ENCODE measurements around the gene CXCL16.

CXCL16 gene

DNA sequence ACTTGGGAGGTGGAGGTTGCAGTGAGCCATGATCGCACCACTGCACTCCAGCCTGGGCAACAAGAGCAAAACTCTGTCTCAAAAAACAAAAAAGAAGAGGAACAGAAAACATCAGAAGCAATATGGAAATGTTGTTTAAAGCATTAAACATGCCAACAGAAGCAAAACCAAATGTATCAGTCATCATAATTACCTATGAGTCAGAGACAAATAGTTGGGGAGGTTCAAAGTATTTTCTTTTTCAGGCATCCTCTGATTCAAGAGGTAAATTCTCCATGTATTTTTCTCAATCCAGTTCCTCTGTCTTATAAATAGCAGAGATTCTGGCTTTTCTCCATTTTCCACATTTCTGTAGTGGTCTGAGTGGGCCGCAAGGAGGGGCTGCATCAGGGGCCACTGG lies 29.9 kb upstream of the CXCL16 start:
- Histone ChIP-seq H3K79me2 (ENCODE audit: control insufficient read depth, insufficient read depth, low read length, poor library complexity) (no peaks in the 10 kb centered on the region), H3K18ac (ENCODE audit: low read length) (no peak overlapping the region), H3K4ac (ENCODE audit: low read depth, low read length) (no peak overlapping the region), H4K8ac (ENCODE audit: low read depth, low read length) (no peak overlapping the region), H2BK12ac (ENCODE audit: low read length) (no peak overlapping the region), H2AK5ac (ENCODE audit: low read length) (no peak overlapping the region), H3K14ac (ENCODE audit: low read length) (no peak overlapping the region), H3K4me2 (ENCODE audit: low read length) (no peak overlapping the region), H3K9ac (ENCODE audit: low read length) (no peak overlapping the region), H2AFZ (ENCODE audit: insufficient read depth, low read length, poor library complexity) (no peak overlapping the region), H3K23ac (ENCODE audit: low read length) (no peak overlapping the region), H3K36me3 (ENCODE audit: control insufficient read depth in 1 of 2, insufficient read depth in 2 of 2, low read length in 2 of 2) (no peaks in the 10 kb centered on the region), H3K27ac (ENCODE audit: low read depth, low read length) (no peak overlapping the region), H2BK120ac (ENCODE audit: insufficient read depth, low read length, poor library complexity) (no peak overlapping the region), H3K4me1 (ENCODE audit: control insufficient read depth in 1 of 2, insufficient read depth in 2 of 2, low read length in 2 of 2) (no peaks in the 10 kb centered on the region), H4K12ac (ENCODE audit: low read depth, low read length) (no peak overlapping the region), H3K79me1 (ENCODE audit: low read length) (no peaks in the 10 kb centered on the region), H2BK5ac (ENCODE audit: low read depth, low read length, poor library complexity) (no peak overlapping the region), H3K4me3 (ENCODE audit: low read depth, low read length) (no peak overlapping the region), H3K27me3 (ENCODE audit: insufficient read depth, low read length) (no peaks in the 10 kb centered on the region), H4K91ac (ENCODE audit: low read depth, low read length) (no peak overlapping the region), H3K9me3 (ENCODE audit: insufficient read depth, low read depth, low read length) (peaks cover 2% of the 10 kb centered on the region)
- WGBS (ENCODE audit: extremely low coverage, insufficient coverage, insufficient read length): no CpG with 5 or more reads among the region's 2 CpGs
- no peak for DNase-seq

DNA sequence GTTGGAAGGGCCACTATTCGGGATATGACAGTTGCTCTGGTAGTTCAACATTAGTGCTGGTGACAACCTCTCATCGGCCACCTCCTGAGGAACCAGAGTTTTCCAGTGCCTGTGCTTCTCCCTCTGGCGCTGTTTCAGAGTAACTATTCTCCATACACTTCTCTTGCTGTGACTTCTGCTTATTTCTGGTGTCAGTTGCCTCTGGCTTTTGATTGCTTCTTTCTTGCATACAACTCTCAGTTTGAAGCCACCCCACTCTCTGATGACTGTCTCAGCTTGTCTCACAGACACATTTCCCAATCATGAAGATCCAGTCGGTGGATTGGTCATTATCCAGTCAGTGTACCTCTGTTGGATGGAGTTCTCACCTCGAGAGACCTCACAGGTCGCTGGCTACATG lies 28.6 kb upstream of the CXCL16 start:
- Histone ChIP-seq H3K14ac (ENCODE audit: low read length) (no peak overlapping the region), H3K4me3 (ENCODE audit: low read depth, low read length) (no peak overlapping the region), H2BK120ac (ENCODE audit: insufficient read depth, low read length, poor library complexity) (no peak overlapping the region), H3K4ac (ENCODE audit: low read depth, low read length) (no peak overlapping the region), H3K18ac (ENCODE audit: low read length) (no peak overlapping the region), H3K79me1 (ENCODE audit: low read length) (no peaks in the 10 kb centered on the region), H3K4me1 (ENCODE audit: control insufficient read depth in 1 of 2, insufficient read depth in 2 of 2, low read length in 2 of 2) (no peaks in the 10 kb centered on the region), H3K9ac (ENCODE audit: low read length) (no peak overlapping the region), H2BK12ac (ENCODE audit: low read length) (no peak overlapping the region), H2BK5ac (ENCODE audit: low read depth, low read length, poor library complexity) (no peak overlapping the region), H2AFZ (ENCODE audit: insufficient read depth, low read length, poor library complexity) (no peak overlapping the region), H3K23ac (ENCODE audit: low read length) (no peak overlapping the region), H3K36me3 (ENCODE audit: control insufficient read depth in 1 of 2, insufficient read depth in 2 of 2, low read length in 2 of 2) (no peaks in the 10 kb centered on the region), H3K4me2 (ENCODE audit: low read length) (no peak overlapping the region), H2AK5ac (ENCODE audit: low read length) (no peak overlapping the region), H3K79me2 (ENCODE audit: control insufficient read depth, insufficient read depth, low read length, poor library complexity) (no peaks in the 10 kb centered on the region), H4K8ac (ENCODE audit: low read depth, low read length) (no peak overlapping the region), H4K91ac (ENCODE audit: low read depth, low read length) (no peak overlapping the region), H3K27me3 (ENCODE audit: insufficient read depth, low read length) (no peaks in the 10 kb centered on the region), H4K12ac (ENCODE audit: low read depth, low read length) (no peak overlapping the region), H3K27ac (ENCODE audit: low read depth, low read length) (no peak overlapping the region), H3K9me3 (ENCODE audit: insufficient read depth, low read depth, low read length) (peaks cover 2% of the 10 kb centered on the region)
- WGBS (ENCODE audit: extremely low coverage, insufficient coverage, insufficient read length): no CpG with 5 or more reads among the region's 6 CpGs
- peak in 1 of 2 donors; percentile 12 for DNase-seq

DNA sequence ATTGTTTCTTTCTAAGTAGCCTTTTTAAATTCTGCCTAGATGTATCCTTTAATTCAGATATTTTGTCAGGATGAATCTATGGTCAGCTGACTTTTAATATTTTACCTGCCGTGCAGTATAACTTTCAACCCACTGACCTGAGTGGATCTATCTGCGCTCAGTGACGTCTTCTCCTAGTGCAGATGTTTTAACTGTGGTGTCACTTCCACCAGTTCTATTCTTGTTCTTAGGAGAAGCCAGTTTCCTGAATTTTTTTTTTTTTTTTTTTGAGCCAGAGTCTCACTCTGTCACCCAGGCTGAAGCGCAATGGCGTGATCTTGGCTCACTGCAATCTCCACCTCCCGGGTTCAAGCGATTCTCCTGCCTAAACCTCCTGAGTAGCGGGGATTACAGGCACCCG lies 27.0 kb upstream of the CXCL16 start:
- no peak overlapping the region for H2BK5ac ChIP-seq (ENCODE audit: low read depth, low read length, poor library complexity)
- H4K8ac ChIP-seq (ENCODE audit: low read depth, low read length): no peak overlapping the region
- no peak overlapping the region for H2BK120ac ChIP-seq (ENCODE audit: insufficient read depth, low read length, poor library complexity)
- H3K23ac ChIP-seq (ENCODE audit: low read length): no peak overlapping the region
- H2BK12ac ChIP-seq (ENCODE audit: low read length): no peak overlapping the region
- no peaks in the 10 kb centered on the region for H3K4me1 ChIP-seq (ENCODE audit: control insufficient read depth in 1 of 2, insufficient read depth in 2 of 2, low read length in 2 of 2)
- H4K12ac ChIP-seq (ENCODE audit: low read depth, low read length): no peak overlapping the region
- H3K27ac ChIP-seq (ENCODE audit: low read depth, low read length): no peak overlapping the region
- H2AFZ ChIP-seq (ENCODE audit: insufficient read depth, low read length, poor library complexity): no peak overlapping the region
- H4K91ac ChIP-seq (ENCODE audit: low read depth, low read length): no peak overlapping the region
- no peak overlapping the region for H3K4me2 ChIP-seq (ENCODE audit: low read length)
- H3K4me3 ChIP-seq (ENCODE audit: low read depth, low read length): no peak overlapping the region
- no peak overlapping the region for H3K14ac ChIP-seq (ENCODE audit: low read length)
- no peak overlapping the region for H3K4ac ChIP-seq (ENCODE audit: low read depth, low read length)
- WGBS (ENCODE audit: extremely low coverage, insufficient coverage, insufficient read length): no CpG with 5 or more reads among the region's 9 CpGs
- no peak overlapping the region for H3K9ac ChIP-seq (ENCODE audit: low read length)
- no peak overlapping the region for H2AK5ac ChIP-seq (ENCODE audit: low read length)
- H3K79me1 ChIP-seq (ENCODE audit: low read length): no peaks in the 10 kb centered on the region
- H3K27me3 ChIP-seq (ENCODE audit: insufficient read depth, low read length): no peaks in the 10 kb centered on the region
- no peak for DNase-seq
- no peaks in the 10 kb centered on the region for H3K36me3 ChIP-seq (ENCODE audit: control insufficient read depth in 1 of 2, insufficient read depth in 2 of 2, low read length in 2 of 2)
- H3K18ac ChIP-seq (ENCODE audit: low read length): no peak overlapping the region
- no peaks in the 10 kb centered on the region for H3K9me3 ChIP-seq (ENCODE audit: insufficient read depth, low read depth, low read length)
- H3K79me2 ChIP-seq (ENCODE audit: control insufficient read depth, insufficient read depth, low read length, poor library complexity): no peaks in the 10 kb centered on the region

DNA sequence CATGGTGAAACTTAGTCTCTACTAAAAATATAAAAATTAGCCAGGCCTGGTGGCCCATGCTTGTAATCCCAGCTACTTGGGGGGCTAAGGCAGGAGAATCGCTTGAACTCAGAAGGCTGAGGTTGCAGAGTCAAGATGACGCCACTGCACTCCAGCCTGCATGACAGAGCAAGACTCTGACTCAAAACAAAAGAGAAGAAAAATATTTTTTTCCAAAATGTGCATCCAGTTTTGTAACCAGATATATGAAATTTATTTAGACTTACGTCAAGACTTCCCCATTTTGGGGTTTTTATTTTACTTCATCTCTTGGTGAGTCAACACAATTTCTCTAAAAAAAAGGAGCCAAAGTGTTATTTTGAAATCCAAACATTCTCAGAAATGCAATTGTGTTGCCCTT lies 26.5 kb upstream of the CXCL16 start:
- Histone ChIP-seq H2AK5ac (ENCODE audit: low read length) (no peak overlapping the region), H4K8ac (ENCODE audit: low read depth, low read length) (no peak overlapping the region), H3K79me2 (ENCODE audit: control insufficient read depth, insufficient read depth, low read length, poor library complexity) (no peaks in the 10 kb centered on the region), H3K4me1 (ENCODE audit: control insufficient read depth in 1 of 2, insufficient read depth in 2 of 2, low read length in 2 of 2) (no peaks in the 10 kb centered on the region), H3K14ac (ENCODE audit: low read length) (no peak overlapping the region), H2BK12ac (ENCODE audit: low read length) (no peak overlapping the region), H3K9me3 (ENCODE audit: insufficient read depth, low read depth, low read length) (no peaks in the 10 kb centered on the region), H3K36me3 (ENCODE audit: control insufficient read depth in 1 of 2, insufficient read depth in 2 of 2, low read length in 2 of 2) (no peaks in the 10 kb centered on the region), H4K91ac (ENCODE audit: low read depth, low read length) (no peak overlapping the region), H3K23ac (ENCODE audit: low read length) (no peak overlapping the region), H3K18ac (ENCODE audit: low read length) (no peak overlapping the region), H3K27me3 (ENCODE audit: insufficient read depth, low read length) (no peaks in the 10 kb centered on the region), H2BK5ac (ENCODE audit: low read depth, low read length, poor library complexity) (no peak overlapping the region), H3K4me3 (ENCODE audit: low read depth, low read length) (no peak overlapping the region), H3K4ac (ENCODE audit: low read depth, low read length) (no peak overlapping the region), H3K4me2 (ENCODE audit: low read length) (no peak overlapping the region), H3K9ac (ENCODE audit: low read length) (no peak overlapping the region), H3K79me1 (ENCODE audit: low read length) (no peaks in the 10 kb centered on the region), H2AFZ (ENCODE audit: insufficient read depth, low read length, poor library complexity) (no peak overlapping the region), H2BK120ac (ENCODE audit: insufficient read depth, low read length, poor library complexity) (no peak overlapping the region), H4K12ac (ENCODE audit: low read depth, low read length) (no peak overlapping the region), H3K27ac (ENCODE audit: low read depth, low read length) (no peak overlapping the region)
- no CpG with 5 or more reads among the region's 3 CpGs for WGBS (ENCODE audit: extremely low coverage, insufficient coverage, insufficient read length)
- DNase-seq: peak in 1 of 2 donors; percentile 50

Data from trophoblast cell (in vitro differentiated cells and primary cell).